SK-N-SH (cell line): ENCODE results near the gene KCNJ18. TPM values are rescaled to one million over a fixed set of nuclear protein-coding genes. Genes with fewer than 3 reads are reported as not detected.
"Not testable (repeated sequence)": the region's sequence is repeated elsewhere in the genome, so short reads cannot be mapped to it uniquely, and the experiment has no call there.

Experiments
- CTCF ChIA-PET: fragments of 300-600, 350-600 bp; formaldehyde crosslinking; extraction: SDS; loops from one replicate; lab custom pipeline; 2021; lab: Yijun Ruan, JAX
- POLR2A ChIA-PET: fragments of 350-600 bp; sonication (Branson Sonifier 250); formaldehyde crosslinking; extraction: SDS; loops from one replicate; lab custom pipeline; 2020; ENCODE audit warnings: antibody characterized with exemption, inconsistent platforms; lab: Yijun Ruan, JAX
- DNase-seq: peaks from one replicate; pipeline ENCODE4 v3.0.0; 2012
- H2AFZ ChIP-seq: fragments of 200-600 bp; sonication (generic); 2 replicates; pipeline ENCODE4 v1.8.1; 2016; ENCODE audit warnings: antibody characterized with exemption, mild to moderate bottlenecking, low read depth
- H3F3A ChIP-seq: fragments of 200-600 bp; sonication (generic); replicated peaks from 2 replicates; pipeline ENCODE3; 2016; ENCODE audit warnings: antibody characterized with exemption, mild to moderate bottlenecking; ENCODE audit not compliant: insufficient read depth
- H3K27ac ChIP-seq, 2 experiments: fragments of 200-500 bp in 1 of 2; fragments of 200-600 bp in 1 of 2; sonication (Bioruptor generic) in 1 of 2; sonication (generic), shearing (Covaris generic) in 1 of 2; 2 replicates each; pipeline versions ENCODE4 v1.5.1 to v1.6.1; 2014 to 2016; ENCODE audit warnings: low read depth in 2 of 2, inconsistent platforms in 1 of 2, low read length in 1 of 2, mild to moderate bottlenecking in 1 of 2, mixed read lengths in 1 of 2
- H3K27me3 ChIP-seq: fragments of 200-600 bp; sonication (generic), shearing (Covaris generic); 2 replicates; pipeline ENCODE4 v1.6.1; 2016; ENCODE audit warnings: mixed run types; ENCODE audit not compliant: insufficient read depth
- H3K36me3 ChIP-seq, 2 experiments: fragments of 200-500 bp in 1 of 2; fragments of 200-600 bp in 1 of 2; sonication (Bioruptor generic) in 1 of 2; sonication (generic) in 1 of 2; replicated peaks in 1 of 2; 2 replicates each; pipeline versions ENCODE3 to v1.5.1; 2014 to 2016; ENCODE audit warnings: low read length in 1 of 2, mild to moderate bottlenecking in 1 of 2; ENCODE audit not compliant: insufficient read depth in 2 of 2, control insufficient read depth in 1 of 2
- H3K4me1 ChIP-seq, 2 experiments: fragments of 200-500 bp in 1 of 2; fragments of 200-600 bp in 1 of 2; sonication (Bioruptor generic) in 1 of 2; sonication (generic), shearing (Covaris generic) in 1 of 2; 2 replicates each; pipeline versions ENCODE4 v1.5.1 to v1.6.1; 2014 to 2016; ENCODE audit warnings: low read depth in 1 of 2, low read length in 1 of 2, mixed run types in 1 of 2; ENCODE audit not compliant: insufficient read depth in 2 of 2, control insufficient read depth in 1 of 2
- H3K4me2 ChIP-seq: fragments of 200-600 bp; sonication (generic), shearing (Covaris generic); 2 replicates; pipeline ENCODE4 v1.6.1; 2017; ENCODE audit warnings: mixed run types
- H3K4me3 ChIP-seq, 2 experiments: fragments of 200-500 bp in 1 of 2; fragments of 200-600 bp in 1 of 2; sonication (Bioruptor generic) in 1 of 2; sonication (generic), shearing (Covaris generic) in 1 of 2; 2 replicates each; pipeline versions ENCODE4 v1.5.1 to v1.8.1; 2014 to 2016; ENCODE audit warnings: low read depth in 2 of 2, inconsistent platforms in 1 of 2, low read length in 1 of 2, mild to moderate bottlenecking in 1 of 2, mixed read lengths in 1 of 2, moderate library complexity in 1 of 2
- H3K79me2 ChIP-seq: fragments of 200-600 bp; sonication (generic); 2 replicates; pipeline ENCODE4 v1.8.1; 2017; ENCODE audit warnings: mild to moderate bottlenecking; ENCODE audit not compliant: insufficient read depth
- H3K9ac ChIP-seq: fragments of 200-600 bp; sonication (generic); 2 replicates; pipeline ENCODE4 v1.6.1; 2017; ENCODE audit warnings: mixed run types
- H3K9me2 ChIP-seq: fragments of 200-600 bp; sonication (generic); 2 replicates; pipeline ENCODE4 v1.6.1; 2017; ENCODE audit warnings: mixed run types
- H3K9me3 ChIP-seq: fragments of 200-600 bp; sonication (generic); 2 replicates; pipeline ENCODE4 v1.6.1; 2017; ENCODE audit warnings: mixed run types, mild to moderate bottlenecking, moderate library complexity
- H4K20me1 ChIP-seq: fragments of 200-600 bp; sonication (generic); 2 replicates; pipeline ENCODE4 v1.6.1; 2017; ENCODE audit warnings: mild to moderate bottlenecking, mixed run types; ENCODE audit not compliant: insufficient read depth
- CHD2 ChIP-seq: fragments of 150-350 bp; IDR thresholded peaks from 2 replicates; pipeline ENCODE4 v1.6.1; 2018; ENCODE audit warnings: low read length; ENCODE audit not compliant: partially characterized antibody
- ELF1 ChIP-seq: IDR thresholded peaks from 2 replicates; pipeline ENCODE4 v1.4.0; 2012
- EP300 ChIP-seq, 2 experiments: IDR thresholded peaks; 2 replicates each; pipeline versions ENCODE4 v1.4.0 to v1.6.1; 2012; ENCODE audit warnings: borderline replicate concordance in 1 of 2, low read depth in 1 of 2, low read length in 1 of 2
- EZH2phosphoT487 ChIP-seq: fragments of 200-600 bp; sonication (generic); IDR thresholded peaks from 2 replicates; pipeline ENCODE4 v1.6.1; 2017; ENCODE audit warnings: low read depth, mixed run types, mild to moderate bottlenecking, antibody characterized with exemption, moderate library complexity, borderline replicate concordance
- FOSL2 ChIP-seq: IDR thresholded peaks from 2 replicates; pipeline ENCODE4 v1.4.0; 2012; ENCODE audit warnings: low read depth, mild to moderate bottlenecking, moderate library complexity, borderline replicate concordance
- FOXM1 ChIP-seq: IDR thresholded peaks from 2 replicates; pipeline ENCODE4 v1.4.0; 2012; ENCODE audit warnings: low read depth, mild to moderate bottlenecking
- JUND ChIP-seq: IDR thresholded peaks from 2 replicates; pipeline ENCODE4 v1.4.0; 2012
- MAX ChIP-seq: IDR thresholded peaks from 2 replicates; pipeline ENCODE4 v1.4.0; 2012; ENCODE audit warnings: low read depth
- MEF2A ChIP-seq: IDR thresholded peaks from 2 replicates; pipeline ENCODE4 v1.4.0; 2012; ENCODE audit warnings: low read depth, borderline replicate concordance
- NFIC ChIP-seq: IDR thresholded peaks from 2 replicates; pipeline ENCODE4 v1.4.0; 2012; ENCODE audit warnings: borderline replicate concordance
- NRF1 ChIP-seq: IDR thresholded peaks from 2 replicates; pipeline ENCODE4 v1.6.1; 2012; ENCODE audit warnings: low read depth, mild to moderate bottlenecking, low read length
- PBX3 ChIP-seq: IDR thresholded peaks from 2 replicates; pipeline ENCODE4; 2012
- RCOR1 ChIP-seq: fragments of 150-350 bp; IDR thresholded peaks from 2 replicates; pipeline ENCODE4 v1.6.1; 2017; ENCODE audit warnings: antibody characterized with exemption, low read length
- RXRA ChIP-seq: IDR thresholded peaks from 2 replicates; pipeline ENCODE4 v1.4.0; 2012; ENCODE audit warnings: low read depth, mild to moderate bottlenecking, borderline replicate concordance
- SIN3A ChIP-seq: IDR thresholded peaks from 2 replicates; pipeline ENCODE4 v1.6.1; 2012; ENCODE audit warnings: low read depth, mild to moderate bottlenecking, low read length, moderate library complexity, borderline replicate concordance
- TCF12 ChIP-seq: IDR thresholded peaks from 2 replicates; pipeline ENCODE4 v1.4.0; 2012
- TEAD4 ChIP-seq: IDR thresholded peaks from 2 replicates; pipeline ENCODE4 v1.4.0; 2012; ENCODE audit warnings: mild to moderate bottlenecking, borderline replicate concordance; ENCODE audit not compliant: insufficient read depth
- USF2 ChIP-seq: fragments of 150-350 bp; IDR thresholded peaks from 2 replicates; pipeline ENCODE4 v1.6.1; 2017; ENCODE audit warnings: antibody characterized with exemption, low read length, low read depth, borderline replicate concordance
- WGBS: methylation state at CpG from one replicate; pipeline ENCODE4 v1.1.6; 2017; ENCODE audit warnings: low lambda C conversion rate; 5-methylcytosine and 5-hydroxymethylcytosine counted together
- polyA plus RNA-seq, 3 experiments: library from polyadenylated mRNA; depleted of rRNA; stranded (reverse); fragments of >200 nt; gene quantifications; 2 replicates each; pipeline ENCODE4 v1.2.3, GENCODE V29; 2012

The KCNJ18 gene
- polyA plus RNA-seq, 1 of the 3 experiments (the other 2 are of a cell fraction), result not detected

GRCh38 chr17:21689604-21690003 is 2.7 kb upstream of the KCNJ18 start:
- 5% methylated on average over 7 of the region's 7 CpGs for WGBS
- H3K4me3 ChIP-seq, result no peak overlapping the region
- TF ChIP-seq USF2 (no peak), MAX (peak; percentile 88), FOSL2 (peak; percentile 83), CHD2 (no peak), SIN3A (no peak), EP300 (IDR thresholded peaks at IDR 0.05; ENCODE audit: borderline replicate concordance in 1 of 2, low read depth in 1 of 2, low read length in 1 of 2) (peak in 1 of 2 experiments; percentile 47; a peak in 1 of 4 replicates), FOXM1 (no peak), RXRA (no peak), ELF1 (no peak), TEAD4 (0 out of 2 replicates have a peak, but pooled peaks have one; percentile 32), MEF2A (no peak), NRF1 (no peak), PBX3 (peak; percentile 59), JUND (peak; percentile 69), NFIC (peak; percentile 82), RCOR1 (no peak), TCF12 (peak; percentile 89), EZH2phosphoT487 (no peak)

GRCh38 chr17:21690811-21691210 is 1.5 kb upstream of the KCNJ18 start:
- H3K4me2 ChIP-seq, H3K9me2 ChIP-seq, H3K79me2 ChIP-seq, H3F3A ChIP-seq, H3K9me3 ChIP-seq, CTCF ChIA-PET, POLR2A ChIA-PET, H3K9ac ChIP-seq, DNase-seq, H2AFZ ChIP-seq, H3K36me3 ChIP-seq, H3K4me1 ChIP-seq, H3K27ac ChIP-seq, H3K4me3 ChIP-seq, H4K20me1 ChIP-seq: not testable (repeated sequence)
- H3K27me3 ChIP-seq, result peaks cover 10% of the 10 kb centered on the region; the same call in 1 of the 2 replicates
- 24% methylated on average over 2 of the region's 2 CpGs for WGBS

More at GRCh38 chr17:21689604-21690003, 2.7 kb upstream of the KCNJ18 start:
- H3F3A ChIP-seq, result no peaks in the 10 kb centered on the region
- no peaks in the 10 kb centered on the region for H4K20me1 ChIP-seq
- H2AFZ ChIP-seq, result 0 out of 2 replicates have a peak overlapping the region, but pooled peaks have one; percentile 59
- H3K4me1 ChIP-seq, result no peaks in the 10 kb centered on the region
- ChIA-PET POLR2A (no interaction called here), CTCF (no interaction called here)
- H3K4me2 ChIP-seq, result 0 out of 2 replicates have a peak overlapping the region, but pooled peaks have one; percentile 44
- H3K9me2 ChIP-seq, result no peaks in the 10 kb centered on the region
- H3K27ac ChIP-seq, result peak overlapping the region in 1 of 2 experiments; percentile 50; a peak in 2 of 4 replicates
- H3K79me2 ChIP-seq, result no peaks in the 10 kb centered on the region
- no peak for DNase-seq
- peaks cover 20% of the 10 kb centered on the region; the same call in 1 of the 2 replicates for H3K27me3 ChIP-seq
- no peaks in the 10 kb centered on the region for H3K36me3 ChIP-seq
- H3K9me3 ChIP-seq, result no peaks in the 10 kb centered on the region
- H3K9ac ChIP-seq, result peak overlapping the region; percentile 39; the same call in 1 of the 2 replicates

GRCh38 chr17:21691481-21691880 is 842 bp upstream of the KCNJ18 start:
- H3K36me3 ChIP-seq, H3K4me1 ChIP-seq, H3K4me3 ChIP-seq, CTCF ChIA-PET, H3K27ac ChIP-seq, H4K20me1 ChIP-seq, H3K9me3 ChIP-seq, H2AFZ ChIP-seq, H3K9me2 ChIP-seq, H3K79me2 ChIP-seq, H3K27me3 ChIP-seq, POLR2A ChIA-PET, H3K9ac ChIP-seq, H3F3A ChIP-seq, H3K4me2 ChIP-seq, DNase-seq: not testable (repeated sequence)
- 8% methylated on average over 1 of the region's 6 CpGs for WGBS

GRCh38 chr17:21692704-21693065 is 362 bp downstream of the KCNJ18 start:
- H3K4me2 ChIP-seq, H3K79me2 ChIP-seq, H3F3A ChIP-seq, H3K9me3 ChIP-seq, H3K4me3 ChIP-seq, CTCF ChIA-PET, H3K27ac ChIP-seq, H2AFZ ChIP-seq, H3K4me1 ChIP-seq, H3K27me3 ChIP-seq, H3K9me2 ChIP-seq, H3K36me3 ChIP-seq, POLR2A ChIA-PET, DNase-seq, H4K20me1 ChIP-seq, H3K9ac ChIP-seq: not testable (repeated sequence)
- 14% methylated on average over 5 of the region's 12 CpGs for WGBS
